ENCODE results near the gene PDGFRB. TPM values are rescaled to one million over a fixed set of nuclear protein-coding genes. Genes with fewer than 3 reads are reported as not detected.

PDGFRB gene
- total RNA-seq, 1 experiment from 2014 or later: 0.34 TPM

DNA sequence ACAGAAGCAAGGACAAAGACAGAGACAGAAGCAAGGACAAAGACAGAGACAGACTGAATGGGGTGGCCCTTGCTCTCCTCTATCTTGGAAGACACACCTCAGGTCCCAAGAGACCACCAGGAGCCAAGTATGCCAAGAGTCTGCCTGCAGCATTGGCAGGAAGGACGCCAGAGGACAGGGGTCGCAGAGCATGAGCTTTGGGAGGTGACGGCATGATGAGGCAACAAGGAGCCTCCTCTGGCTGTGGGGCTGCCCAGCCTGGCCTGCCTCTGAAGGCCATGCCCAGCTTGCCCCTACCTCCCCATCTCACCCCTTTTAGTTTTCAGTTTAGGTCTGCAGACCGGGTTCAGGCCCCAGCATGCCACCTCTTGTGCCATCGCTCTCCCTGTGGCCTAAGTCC lies 17.6 kb downstream of the PDGFRB start (continued):
- TF ChIP-seq EGR1 (IDR thresholded peaks at IDR 0.05; ENCODE audit: low read depth) (no peak), SIN3A (IDR thresholded peaks at IDR 0.05; ENCODE audit: low read depth) (no peak)

DNA sequence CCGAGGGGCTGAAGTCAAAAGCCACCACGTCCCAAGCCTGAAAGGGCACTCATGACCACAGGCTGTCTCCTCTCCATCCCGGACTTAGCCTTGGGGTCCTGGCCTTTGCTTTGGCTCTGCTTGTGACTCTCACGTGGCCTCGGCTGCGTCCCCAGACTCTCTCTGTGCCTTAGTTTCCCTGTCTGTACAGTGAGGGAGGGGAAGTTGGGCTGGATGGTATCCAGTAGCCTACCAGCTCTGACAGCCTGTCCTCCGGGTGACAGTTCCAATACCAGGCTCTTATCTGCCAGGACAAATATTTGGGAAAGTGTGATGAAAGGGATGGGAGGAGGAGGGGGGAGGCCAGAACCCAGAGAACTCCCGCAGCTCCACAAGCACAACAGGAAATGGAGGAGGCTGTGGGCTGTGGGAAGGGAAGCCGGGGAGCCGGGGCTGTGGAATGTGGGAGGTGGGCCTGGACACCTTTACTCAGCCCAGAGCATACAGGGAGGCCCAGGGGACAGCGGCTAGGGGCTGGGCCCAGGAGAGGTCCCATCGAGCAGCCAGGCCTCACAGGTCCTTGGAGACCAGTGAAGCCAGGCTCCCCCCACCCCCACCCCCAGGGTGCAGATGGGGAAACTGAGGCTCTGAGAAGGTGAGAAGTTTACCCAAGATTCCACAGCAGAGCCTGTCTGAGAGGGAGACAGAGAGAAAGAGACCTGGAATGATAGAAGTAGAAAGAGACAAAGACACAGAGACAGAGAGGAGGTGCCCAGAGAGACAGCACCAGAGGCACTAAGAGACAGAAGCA lies 18.3 kb downstream of the PDGFRB start:
- Histone ChIP-seq H3K4me1 (ENCODE audit: control insufficient read depth in 1 of 2, insufficient read depth in 2 of 2, low read length in 2 of 2) (peaks cover 0 to 7% of the 10 kb centered on the region in 2 experiments; a peak in 2 of 4 replicates), H3K36me3 (ENCODE audit: control insufficient read depth in 1 of 2, insufficient read depth in 2 of 2, low read length in 2 of 2) (no peaks in the 10 kb centered on the region), H3K27ac (ENCODE audit: low read depth, low read length) (no peak overlapping the region), H3K4me2 (ENCODE audit: low read length) (no peak overlapping the region), H3K79me2 (ENCODE audit: insufficient read depth, low read length) (no peaks in the 10 kb centered on the region), H4K20me1 (ENCODE audit: insufficient read depth) (no peaks in the 10 kb centered on the region), H3K27me3 (ENCODE audit: insufficient read depth, low read length) (no peaks in the 10 kb centered on the region), H3K9me3 (ENCODE audit: control insufficient read depth in 1 of 2, insufficient read depth in 1 of 2, low read depth in 1 of 2, low read length in 2 of 2) (no peaks in the 10 kb centered on the region), H3K9ac (ENCODE audit: low read length) (no peak overlapping the region), H2AFZ (ENCODE audit: low read depth, low read length, poor library complexity, severe bottlenecking) (no peak overlapping the region), H3K9me2 (ENCODE audit: insufficient read depth) (no peaks in the 10 kb centered on the region), H3K4me3 (replicated peaks in 1 of 2; ENCODE audit: low read depth in 1 of 2, low read length in 2 of 2) (no peak overlapping the region)
- no peak for TF ChIP-seq RAD21 (IDR thresholded peaks at IDR 0.05; ENCODE audit: low read depth)
- TF ChIP-seq SRF (IDR thresholded peaks at IDR 0.05; ENCODE audit: low read depth): no peak
- TF ChIP-seq JUND (IDR thresholded peaks at IDR 0.05): no peak
- no peak for TF ChIP-seq YY1 (IDR thresholded peaks at IDR 0.05; ENCODE audit: extremely low read depth, insufficient replicate concordance, low read depth, low read length)
- TF ChIP-seq CBX3 (IDR thresholded peaks at IDR 0.05; ENCODE audit: low read depth): no peak
- TF ChIP-seq ZNF274 (IDR thresholded peaks at IDR 0.05; ENCODE audit: low read depth, low read length): no peak
- TF ChIP-seq, protein P1, sequence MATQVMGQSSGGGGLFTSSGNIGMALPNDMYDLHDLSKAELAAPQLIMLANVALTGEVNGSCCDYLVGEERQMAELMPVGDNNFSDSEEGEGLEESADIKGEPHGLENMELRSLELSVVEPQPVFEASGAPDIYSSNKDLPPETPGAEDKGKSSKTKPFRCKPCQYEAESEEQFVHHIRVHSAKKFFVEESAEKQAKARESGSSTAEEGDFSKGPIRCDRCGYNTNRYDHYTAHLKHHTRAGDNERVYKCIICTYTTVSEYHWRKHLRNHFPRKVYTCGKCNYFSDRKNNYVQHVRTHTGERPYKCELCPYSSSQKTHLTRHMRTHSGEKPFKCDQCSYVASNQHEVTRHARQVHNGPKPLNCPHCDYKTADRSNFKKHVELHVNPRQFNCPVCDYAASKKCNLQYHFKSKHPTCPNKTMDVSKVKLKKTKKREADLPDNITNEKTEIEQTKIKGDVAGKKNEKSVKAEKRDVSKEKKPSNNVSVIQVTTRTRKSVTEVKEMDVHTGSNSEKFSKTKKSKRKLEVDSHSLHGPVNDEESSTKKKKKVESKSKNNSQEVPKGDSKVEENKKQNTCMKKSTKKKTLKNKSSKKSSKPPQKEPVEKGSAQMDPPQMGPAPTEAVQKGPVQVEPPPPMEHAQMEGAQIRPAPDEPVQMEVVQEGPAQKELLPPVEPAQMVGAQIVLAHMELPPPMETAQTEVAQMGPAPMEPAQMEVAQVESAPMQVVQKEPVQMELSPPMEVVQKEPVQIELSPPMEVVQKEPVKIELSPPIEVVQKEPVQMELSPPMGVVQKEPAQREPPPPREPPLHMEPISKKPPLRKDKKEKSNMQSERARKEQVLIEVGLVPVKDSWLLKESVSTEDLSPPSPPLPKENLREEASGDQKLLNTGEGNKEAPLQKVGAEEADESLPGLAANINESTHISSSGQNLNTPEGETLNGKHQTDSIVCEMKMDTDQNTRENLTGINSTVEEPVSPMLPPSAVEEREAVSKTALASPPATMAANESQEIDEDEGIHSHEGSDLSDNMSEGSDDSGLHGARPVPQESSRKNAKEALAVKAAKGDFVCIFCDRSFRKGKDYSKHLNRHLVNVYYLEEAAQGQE (IDR thresholded peaks at IDR 0.05; ENCODE audit: low read depth): no peak
- TF ChIP-seq CEBPB (IDR thresholded peaks at IDR 0.05; ENCODE audit: low read depth): no peak
- TF ChIP-seq SP1 (IDR thresholded peaks at IDR 0.05; ENCODE audit: low read depth): no peak
- TF ChIP-seq, protein P2, sequence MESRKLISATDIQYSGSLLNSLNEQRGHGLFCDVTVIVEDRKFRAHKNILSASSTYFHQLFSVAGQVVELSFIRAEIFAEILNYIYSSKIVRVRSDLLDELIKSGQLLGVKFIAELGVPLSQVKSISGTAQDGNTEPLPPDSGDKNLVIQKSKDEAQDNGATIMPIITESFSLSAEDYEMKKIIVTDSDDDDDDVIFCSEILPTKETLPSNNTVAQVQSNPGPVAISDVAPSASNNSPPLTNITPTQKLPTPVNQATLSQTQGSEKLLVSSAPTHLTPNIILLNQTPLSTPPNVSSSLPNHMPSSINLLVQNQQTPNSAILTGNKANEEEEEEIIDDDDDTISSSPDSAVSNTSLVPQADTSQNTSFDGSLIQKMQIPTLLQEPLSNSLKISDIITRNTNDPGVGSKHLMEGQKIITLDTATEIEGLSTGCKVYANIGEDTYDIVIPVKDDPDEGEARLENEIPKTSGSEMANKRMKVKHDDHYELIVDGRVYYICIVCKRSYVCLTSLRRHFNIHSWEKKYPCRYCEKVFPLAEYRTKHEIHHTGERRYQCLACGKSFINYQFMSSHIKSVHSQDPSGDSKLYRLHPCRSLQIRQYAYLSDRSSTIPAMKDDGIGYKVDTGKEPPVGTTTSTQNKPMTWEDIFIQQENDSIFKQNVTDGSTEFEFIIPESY (IDR thresholded peaks at IDR 0.05; ENCODE audit: extremely low read depth, insufficient replicate concordance, low read length): no peak
- no peak for TF ChIP-seq TCF7L2 (IDR thresholded peaks at IDR 0.05; ENCODE audit: borderline replicate concordance, extremely low read depth, insufficient read depth, insufficient read length)
- TF ChIP-seq, protein P3, sequence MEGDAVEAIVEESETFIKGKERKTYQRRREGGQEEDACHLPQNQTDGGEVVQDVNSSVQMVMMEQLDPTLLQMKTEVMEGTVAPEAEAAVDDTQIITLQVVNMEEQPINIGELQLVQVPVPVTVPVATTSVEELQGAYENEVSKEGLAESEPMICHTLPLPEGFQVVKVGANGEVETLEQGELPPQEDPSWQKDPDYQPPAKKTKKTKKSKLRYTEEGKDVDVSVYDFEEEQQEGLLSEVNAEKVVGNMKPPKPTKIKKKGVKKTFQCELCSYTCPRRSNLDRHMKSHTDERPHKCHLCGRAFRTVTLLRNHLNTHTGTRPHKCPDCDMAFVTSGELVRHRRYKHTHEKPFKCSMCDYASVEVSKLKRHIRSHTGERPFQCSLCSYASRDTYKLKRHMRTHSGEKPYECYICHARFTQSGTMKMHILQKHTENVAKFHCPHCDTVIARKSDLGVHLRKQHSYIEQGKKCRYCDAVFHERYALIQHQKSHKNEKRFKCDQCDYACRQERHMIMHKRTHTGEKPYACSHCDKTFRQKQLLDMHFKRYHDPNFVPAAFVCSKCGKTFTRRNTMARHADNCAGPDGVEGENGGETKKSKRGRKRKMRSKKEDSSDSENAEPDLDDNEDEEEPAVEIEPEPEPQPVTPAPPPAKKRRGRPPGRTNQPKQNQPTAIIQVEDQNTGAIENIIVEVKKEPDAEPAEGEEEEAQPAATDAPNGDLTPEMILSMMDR (IDR thresholded peaks at IDR 0.05 in 2 of 3, conservative IDR thresholded peaks at IDR 0.05 in 1 of 3; ENCODE audit: borderline replicate concordance in 1 of 3, insufficient read depth in 1 of 3, low read depth in 2 of 3, low read length in 2 of 3): no peak
- TF ChIP-seq, protein P4, sequence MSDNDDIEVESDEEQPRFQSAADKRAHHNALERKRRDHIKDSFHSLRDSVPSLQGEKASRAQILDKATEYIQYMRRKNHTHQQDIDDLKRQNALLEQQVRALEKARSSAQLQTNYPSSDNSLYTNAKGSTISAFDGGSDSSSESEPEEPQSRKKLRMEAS (IDR thresholded peaks at IDR 0.05): no peak
- TF ChIP-seq EGR1 (IDR thresholded peaks at IDR 0.05; ENCODE audit: low read depth): no peak
- no peak for TF ChIP-seq ELF1 (IDR thresholded peaks at IDR 0.05; ENCODE audit: borderline replicate concordance, low read depth)
- CTCF ChIA-PET: no interaction called here
- RAD21 ChIA-PET (ENCODE audit: low non-redundant PET in 1 of 2, low total read pairs in 2 of 2, uncharacterized antibody in 2 of 2, unreplicated experiment in 2 of 2): no interaction called here
- POLR2A ChIA-PET: no interaction called here
- intact Hi-C loops (cut with micrococcal nuclease): no loop called here
- ATAC-seq (no peak), DNase-seq (ENCODE audit: low read depth, low spot score) (no peak)
- BruUV-seq (replicated peaks): no TSS peak

Measured in HCT116 (cell line).